ENCODE data around the gene CDH13.

DNA sequence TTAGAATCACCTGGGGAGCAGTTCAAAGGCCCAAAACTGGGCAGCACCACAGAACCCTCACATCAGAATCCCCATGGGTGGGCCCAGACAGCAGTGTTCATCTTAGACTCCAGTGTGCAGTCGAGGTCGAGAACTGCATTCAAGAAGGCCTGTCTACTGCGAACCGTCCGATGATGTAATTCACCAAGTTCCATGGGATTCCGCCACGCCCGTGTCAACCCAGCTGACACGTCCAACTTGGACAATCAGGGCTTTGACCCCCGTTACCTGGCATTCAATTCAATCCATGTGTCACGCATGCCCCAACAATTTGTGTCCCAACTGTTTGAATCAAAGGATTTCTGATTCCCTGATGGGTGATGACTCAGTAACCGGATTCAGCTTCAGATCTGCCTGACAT is 1190.3 kb downstream of the CDH13 start:
- TF ChIP-seq CTCF (IDR thresholded peaks at IDR 0.05) (no peak), EP300 (IDR thresholded peaks at IDR 0.05) (no peak)

All from esophagus muscularis mucosa (tissue), 3 donors.